GM12865 (cell line): ENCODE results near the gene SMIM35.

ENCODE experiments used
- DNase-seq: peaks from one replicate; pipeline ENCODE4 v3.0.0; 2010; ENCODE audit warnings: low read depth
- H3K4me3 ChIP-seq: 2 replicates; pipeline ENCODE4 v1.5.1; 2011; ENCODE audit warnings: mild to moderate bottlenecking, low read depth, low read length, control low read depth
- CTCF ChIP-seq: IDR thresholded peaks from 2 replicates; pipeline ENCODE4 v1.5.1; 2011; ENCODE audit warnings: low read length, control low read depth, low read depth, inconsistent platforms; ENCODE audit not compliant: insufficient read depth; ENCODE audit errors: missing control alignments

Gene SMIM35

GRCh38 chr11:118129471-118130172 lies 42.9 kb upstream of the SMIM35 start:
- no peak overlapping the region for H3K4me3 ChIP-seq
- no peak for DNase-seq
- TF ChIP-seq CTCF = no peak

DNA sequence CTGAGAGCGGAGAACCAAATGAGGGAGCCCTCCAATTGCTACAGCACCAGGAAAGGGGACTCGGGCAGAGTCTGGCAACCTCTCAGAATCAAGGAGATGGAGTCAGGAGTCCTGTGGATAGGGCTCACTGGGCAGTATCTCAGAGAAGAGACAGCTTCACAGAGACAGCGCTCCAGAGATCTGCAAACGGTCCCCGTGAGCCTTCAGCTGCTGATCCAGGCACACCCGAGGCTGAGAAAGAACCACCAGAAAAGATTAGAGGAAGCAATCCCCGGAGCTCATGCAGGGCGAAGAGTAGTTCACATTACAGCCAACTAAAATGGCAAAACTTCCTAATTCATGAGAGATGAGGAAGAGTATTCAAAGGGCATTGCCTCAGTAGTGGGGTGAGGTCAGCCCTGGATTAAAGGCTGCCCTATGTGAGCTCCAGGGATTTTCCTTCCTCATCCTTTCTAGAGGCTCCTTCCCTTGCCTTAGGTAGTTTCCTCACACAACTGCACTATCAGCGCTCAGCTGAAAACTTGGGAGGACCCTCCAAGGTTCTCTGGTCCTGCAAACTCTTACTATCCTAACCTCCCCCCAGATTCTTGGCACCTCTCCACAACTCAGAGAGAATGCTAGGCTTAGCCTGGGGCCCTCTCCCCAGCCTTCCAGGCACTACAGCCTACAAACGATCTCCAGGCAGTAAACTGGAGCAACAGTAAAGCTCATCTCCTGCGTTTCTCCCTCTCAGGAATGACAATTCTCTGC lies 42.1 kb upstream of the SMIM35 start:
- DNase-seq = no peak
- H3K4me3 ChIP-seq = no peak overlapping the region
- TF ChIP-seq CTCF = no peak

- no peak for DNase-seq
- TF ChIP-seq CTCF = no peak
Measured at GRCh38 chr11:118128310-118128709, 41.5 kb upstream of the SMIM35 start.

GRCh38 chr11:118126082-118126838 lies 39.5 kb upstream of the SMIM35 start:
- peak; percentile 56 for DNase-seq
- TF ChIP-seq CTCF = no peak

More at GRCh38 chr11:118128310-118128709, 41.5 kb upstream of the SMIM35 start:
- H3K4me3 ChIP-seq = no peak overlapping the region

GRCh38 chr11:118124929-118125535 lies 38.3 kb upstream of the SMIM35 start:
- TF ChIP-seq CTCF = no peak
- DNase-seq = no peak
- no peak overlapping the region for H3K4me3 ChIP-seq

More at GRCh38 chr11:118126082-118126838, 39.5 kb upstream of the SMIM35 start:
- no peak overlapping the region for H3K4me3 ChIP-seq

- no peak for TF ChIP-seq CTCF
Measured at GRCh38 chr11:118120793-118121192, 34.0 kb upstream of the SMIM35 start.

More at GRCh38 chr11:118120793-118121192, 34.0 kb upstream of the SMIM35 start:
- DNase-seq = no peak
- H3K4me3 ChIP-seq = no peak overlapping the region
